Suprapubic skin (tissue), 3 donors: Measurements from ENCODE around the gene UPK3BL1.
"Not testable (repeated sequence)": the region's sequence is repeated elsewhere in the genome, so short reads cannot be mapped to it uniquely, and the experiment has no call there.

Experiments used
- EP300 ChIP-seq: sonication (generic); formaldehyde crosslinking; IDR thresholded peaks from one replicate; pipeline ENCODE4 v1.6.1; 2017; ENCODE audit warnings: antibody characterized with exemption
- POLR2A ChIP-seq, 2 donors: fragments of 450-650 bp; IDR thresholded peaks; one replicate each; pipeline ENCODE4 v1.6.1; 2017; ENCODE audit warnings: antibody characterized with exemption in 2 of 2, mild to moderate bottlenecking in 2 of 2, moderate library complexity in 2 of 2
- TF ChIP-seq, protein P1 (sequence below), 2 donors: fragments of 200-600 bp in 1 of 2; fragments of 450-650 bp in 1 of 2; sonication (generic) in 1 of 2; IDR thresholded peaks; one replicate each; pipeline ENCODE4 v1.5.1; 2016 to 2019; ENCODE audit warnings: antibody characterized with exemption in 2 of 2, mild to moderate bottlenecking in 1 of 2, moderate library complexity in 1 of 2

DNA sequence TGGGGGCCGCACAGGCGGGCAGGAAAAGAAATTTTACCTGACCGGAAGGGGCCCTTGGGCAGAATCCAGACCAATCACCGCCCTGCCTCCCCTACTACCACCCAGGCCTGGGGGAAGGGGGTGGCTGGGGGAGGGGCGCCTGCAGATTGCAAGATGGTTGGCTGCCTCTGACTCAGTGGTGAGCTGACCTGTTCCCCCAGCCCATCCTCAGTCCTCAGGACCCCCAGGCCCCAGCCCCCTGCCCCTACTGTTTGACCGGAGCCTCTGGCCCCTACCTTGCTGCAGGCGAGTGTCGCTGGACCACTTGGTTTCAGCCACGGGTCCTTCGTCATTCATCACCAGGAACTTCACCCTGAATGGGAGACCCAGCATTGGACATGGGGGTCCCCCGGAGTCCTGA is 3.7 kb downstream of the UPK3BL1 start:
- not testable (repeated sequence) for TF ChIP-seq POLR2A (IDR thresholded peaks at IDR 0.05); EP300
- TF ChIP-seq, protein P1, sequence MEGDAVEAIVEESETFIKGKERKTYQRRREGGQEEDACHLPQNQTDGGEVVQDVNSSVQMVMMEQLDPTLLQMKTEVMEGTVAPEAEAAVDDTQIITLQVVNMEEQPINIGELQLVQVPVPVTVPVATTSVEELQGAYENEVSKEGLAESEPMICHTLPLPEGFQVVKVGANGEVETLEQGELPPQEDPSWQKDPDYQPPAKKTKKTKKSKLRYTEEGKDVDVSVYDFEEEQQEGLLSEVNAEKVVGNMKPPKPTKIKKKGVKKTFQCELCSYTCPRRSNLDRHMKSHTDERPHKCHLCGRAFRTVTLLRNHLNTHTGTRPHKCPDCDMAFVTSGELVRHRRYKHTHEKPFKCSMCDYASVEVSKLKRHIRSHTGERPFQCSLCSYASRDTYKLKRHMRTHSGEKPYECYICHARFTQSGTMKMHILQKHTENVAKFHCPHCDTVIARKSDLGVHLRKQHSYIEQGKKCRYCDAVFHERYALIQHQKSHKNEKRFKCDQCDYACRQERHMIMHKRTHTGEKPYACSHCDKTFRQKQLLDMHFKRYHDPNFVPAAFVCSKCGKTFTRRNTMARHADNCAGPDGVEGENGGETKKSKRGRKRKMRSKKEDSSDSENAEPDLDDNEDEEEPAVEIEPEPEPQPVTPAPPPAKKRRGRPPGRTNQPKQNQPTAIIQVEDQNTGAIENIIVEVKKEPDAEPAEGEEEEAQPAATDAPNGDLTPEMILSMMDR (IDR thresholded peaks at IDR 0.05), result not testable (repeated sequence)
